ENCODE results near the gene TERB1. TPM values are rescaled to one million over a fixed set of nuclear protein-coding genes. Genes with fewer than 3 reads are reported as not detected.
"Not testable (repeated sequence)": the region's sequence is repeated elsewhere in the genome, so short reads cannot be mapped to it uniquely, and the experiment has no call there.

TERB1 gene
- total RNA-seq, 1 donor from 2014 or later = 0.34 TPM

DNA sequence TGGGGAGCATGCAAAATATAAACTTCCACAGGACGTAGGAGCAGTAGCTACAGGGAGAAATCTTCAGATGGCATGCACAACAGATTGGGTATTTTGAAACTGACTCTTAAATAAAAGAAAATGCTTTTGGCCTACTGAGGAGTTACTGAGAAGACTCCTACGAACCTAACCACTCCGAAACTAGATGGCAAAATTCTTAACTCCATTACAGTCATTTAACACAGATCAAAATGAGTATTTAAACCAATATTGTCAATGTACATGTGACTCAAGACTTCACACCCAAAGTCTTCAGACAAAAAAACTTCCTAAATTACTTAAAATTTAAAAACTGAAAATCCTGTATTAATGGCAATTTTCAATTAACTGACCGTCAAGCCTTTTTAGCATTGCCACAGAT lies 8.4 kb upstream of the TERB1 start:
- Mint-ChIP-seq H3K27ac (no peak overlapping the region), H3K9me3 (no peaks in the 10 kb centered on the region), H3K4me1 (ENCODE audit: low read depth) (no peaks in the 10 kb centered on the region), H3K36me3 (ENCODE audit: low read depth) (peaks cover 79% of the 10 kb centered on the region), H3K27me3 (ENCODE audit: low read depth) (no peaks in the 10 kb centered on the region), H3K4me3 (ENCODE audit: low read depth) (no peak overlapping the region)
- no peak for DNase-seq (ENCODE audit: low spot score)
- intact Hi-C loops (cut with micrococcal nuclease) = no loop called here

DNA sequence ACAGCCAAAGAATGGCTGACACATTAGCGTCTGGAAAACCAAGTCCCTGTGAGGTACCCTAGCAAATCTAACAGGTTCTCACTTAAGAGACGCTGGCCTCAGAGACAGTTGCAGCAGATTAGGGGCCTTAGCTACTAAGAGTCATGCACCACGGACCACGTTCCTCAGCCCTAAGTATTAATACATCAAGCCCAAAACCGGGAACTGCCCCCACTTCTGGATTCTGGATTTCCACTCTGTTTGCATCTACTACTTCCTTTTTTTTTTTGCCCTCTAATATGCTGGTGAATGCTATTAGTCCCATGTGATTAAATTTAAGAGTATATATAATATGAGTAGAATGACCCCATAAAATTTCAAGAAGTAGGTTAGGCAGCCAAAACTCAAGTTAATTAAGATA lies 775 bp upstream of the TERB1 start:
- peaks cover 33% of the 10 kb centered on the region for H3K36me3 Mint-ChIP-seq (ENCODE audit: low read depth)
- no peak overlapping the region for H3K27ac Mint-ChIP-seq
- intact Hi-C loops (cut with micrococcal nuclease) = no loop called here
- H3K27me3 Mint-ChIP-seq (ENCODE audit: low read depth) = no peaks in the 10 kb centered on the region
- H3K4me3 Mint-ChIP-seq (ENCODE audit: low read depth) = no peak overlapping the region
- H3K4me1 Mint-ChIP-seq (ENCODE audit: low read depth) = no peaks in the 10 kb centered on the region
- no peaks in the 10 kb centered on the region for H3K9me3 Mint-ChIP-seq
- DNase-seq (ENCODE audit: low spot score) = no peak

DNA sequence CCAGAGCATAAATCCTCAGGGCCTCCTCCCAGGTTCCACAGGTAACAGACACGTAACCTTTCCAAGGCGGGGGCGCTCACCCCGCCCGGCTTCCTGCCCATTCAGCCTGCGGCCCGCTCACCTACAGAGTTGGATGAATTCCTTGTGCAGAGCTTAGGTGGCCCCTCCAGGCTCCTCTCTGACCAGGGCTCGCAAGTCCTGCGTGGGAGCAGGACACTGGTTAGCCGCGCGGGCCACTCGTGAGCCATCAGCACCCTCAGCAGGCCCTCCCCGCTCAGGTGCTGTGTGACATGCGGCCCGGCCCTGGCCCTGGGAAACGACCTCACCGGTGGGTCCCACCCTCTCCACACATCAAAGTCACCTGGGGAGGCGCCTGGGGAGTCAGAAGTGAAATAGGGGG lies 528 bp downstream of the TERB1 start:
- Mint-ChIP-seq H3K4me1 (ENCODE audit: low read depth) (no peaks in the 10 kb centered on the region), H3K27ac (no peak overlapping the region), H3K9me3 (no peaks in the 10 kb centered on the region), H3K4me3 (ENCODE audit: low read depth) (no peak overlapping the region), H3K27me3 (ENCODE audit: low read depth) (no peaks in the 10 kb centered on the region), H3K36me3 (ENCODE audit: low read depth) (peaks cover 26% of the 10 kb centered on the region)
- DNase-seq (ENCODE audit: low spot score) = no peak
- intact Hi-C loops (cut with micrococcal nuclease) = no loop called here

DNA sequence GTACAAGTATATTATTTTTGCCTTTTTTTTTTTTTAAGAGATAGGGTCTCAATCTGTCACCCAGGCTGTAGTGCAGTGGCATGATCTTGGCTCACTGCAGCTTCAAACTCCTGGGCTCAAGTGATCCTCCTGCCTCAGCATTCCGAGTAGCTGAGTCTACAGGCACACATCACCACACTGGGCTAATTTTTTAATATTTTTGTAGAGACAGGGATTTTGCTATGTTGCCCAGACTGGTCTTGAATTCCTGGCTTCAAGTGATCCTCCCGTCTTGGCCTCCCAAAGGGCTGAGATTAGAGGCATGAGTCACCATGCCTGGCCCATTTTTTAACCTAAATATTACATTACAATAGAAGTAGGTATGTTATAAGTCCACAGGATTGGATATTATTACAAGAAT lies 3.2 kb downstream of the TERB1 start:
- Mint-ChIP-seq H3K4me1 (ENCODE audit: low read depth) (no peaks in the 10 kb centered on the region), H3K9me3 (no peaks in the 10 kb centered on the region), H3K27me3 (ENCODE audit: low read depth) (peaks cover 1% of the 10 kb centered on the region), H3K27ac (no peak overlapping the region), H3K4me3 (ENCODE audit: low read depth) (no peak overlapping the region), H3K36me3 (ENCODE audit: low read depth) (no peaks in the 10 kb centered on the region)
- DNase-seq (ENCODE audit: low spot score) = no peak
- intact Hi-C loops (cut with micrococcal nuclease) = no loop called here

GRCh38 chr16:66793984-66794383 lies 7.4 kb downstream of the TERB1 start:
- DNase-seq (ENCODE audit: low spot score); H3K27ac Mint-ChIP-seq; H3K36me3 Mint-ChIP-seq (ENCODE audit: low read depth); intact Hi-C loops (cut with micrococcal nuclease); H3K4me3 Mint-ChIP-seq (ENCODE audit: low read depth); H3K4me1 Mint-ChIP-seq (ENCODE audit: low read depth); H3K9me3 Mint-ChIP-seq: not testable (repeated sequence)
- H3K27me3 Mint-ChIP-seq (ENCODE audit: low read depth) = peaks cover 14% of the 10 kb centered on the region

DNA sequence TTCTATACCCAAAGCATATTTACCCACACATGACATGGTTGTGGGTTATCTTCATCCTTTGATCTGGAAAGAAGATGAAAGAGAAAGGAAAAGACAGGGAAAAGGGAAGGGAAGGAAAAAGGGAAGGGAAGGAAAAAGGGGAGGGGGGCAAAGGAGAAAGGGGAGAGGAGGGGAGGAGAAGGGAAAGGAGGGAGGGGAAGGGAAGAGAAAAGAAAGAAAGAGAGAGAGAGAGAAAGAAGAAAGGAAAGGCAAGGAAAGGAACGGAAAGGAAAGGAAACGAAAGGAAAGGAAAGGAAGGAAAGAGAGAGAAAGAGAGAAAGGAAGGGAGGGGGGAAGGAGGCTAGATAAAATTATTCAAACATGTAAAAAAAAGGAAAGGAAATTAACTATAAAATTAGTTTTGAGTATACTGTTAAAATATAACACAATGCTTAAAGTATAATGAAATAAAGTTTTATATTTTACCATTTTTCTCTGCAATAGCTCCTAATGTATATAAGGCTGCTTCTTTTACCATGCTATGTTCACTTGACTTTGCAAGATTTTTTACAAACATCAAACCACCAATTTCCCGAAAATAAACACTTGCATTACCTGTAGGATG lies 11.2 kb downstream of the TERB1 start:
- no peak overlapping the region for H3K4me3 Mint-ChIP-seq (ENCODE audit: low read depth)
- H3K27ac Mint-ChIP-seq = no peak overlapping the region
- H3K9me3 Mint-ChIP-seq = no peaks in the 10 kb centered on the region
- H3K36me3 Mint-ChIP-seq (ENCODE audit: low read depth) = no peaks in the 10 kb centered on the region
- no peak for DNase-seq (ENCODE audit: low spot score)
- peaks cover 13% of the 10 kb centered on the region for H3K27me3 Mint-ChIP-seq (ENCODE audit: low read depth)
- no peaks in the 10 kb centered on the region for H3K4me1 Mint-ChIP-seq (ENCODE audit: low read depth)
- intact Hi-C loops (cut with micrococcal nuclease) = no loop called here

DNA sequence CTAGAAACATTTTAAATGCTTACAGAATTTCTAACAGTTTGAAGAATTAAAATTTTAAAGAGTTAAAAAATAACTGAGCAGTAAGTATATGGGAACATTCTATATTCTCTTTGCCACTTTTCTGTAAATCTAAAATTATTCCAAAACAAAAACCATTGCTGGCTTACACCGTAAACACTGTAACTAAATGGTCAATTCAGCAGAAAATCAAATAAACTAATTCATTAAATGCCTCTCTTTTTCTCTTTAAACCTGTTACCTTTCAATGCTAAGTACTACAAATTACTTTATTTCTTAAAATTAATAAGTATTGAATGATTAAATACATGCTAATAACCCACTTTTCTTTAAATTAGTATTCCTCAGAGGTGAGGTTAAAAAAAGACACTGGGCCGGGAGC lies 14.0 kb downstream of the TERB1 start:
- no peak overlapping the region for H3K27ac Mint-ChIP-seq
- peaks cover 13% of the 10 kb centered on the region for H3K27me3 Mint-ChIP-seq (ENCODE audit: low read depth)
- DNase-seq (ENCODE audit: low spot score) = no peak
- H3K4me1 Mint-ChIP-seq (ENCODE audit: low read depth) = no peaks in the 10 kb centered on the region
- intact Hi-C loops (cut with micrococcal nuclease) = no loop called here
- no peaks in the 10 kb centered on the region for H3K9me3 Mint-ChIP-seq
- no peaks in the 10 kb centered on the region for H3K36me3 Mint-ChIP-seq (ENCODE audit: low read depth)
- H3K4me3 Mint-ChIP-seq (ENCODE audit: low read depth) = no peak overlapping the region

DNA sequence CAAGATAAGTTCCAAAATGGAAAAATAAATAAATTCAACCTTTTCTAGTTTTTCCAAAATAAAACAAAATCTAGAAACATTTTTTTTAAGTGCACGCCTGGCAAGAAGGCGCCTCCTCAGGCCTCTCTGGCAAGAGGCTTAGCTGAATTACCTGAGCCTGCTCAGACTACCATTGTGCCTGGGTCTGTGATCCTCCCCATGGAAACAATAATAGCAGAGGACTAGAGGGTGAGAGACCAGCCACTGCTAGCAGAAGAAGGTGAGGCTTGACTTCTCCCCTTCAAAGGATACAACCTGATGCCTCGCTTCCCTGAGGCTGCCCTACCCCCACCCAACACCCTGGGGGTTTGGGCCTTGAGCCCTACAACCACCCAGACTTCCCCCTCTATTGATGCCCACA lies 14.8 kb downstream of the TERB1 start:
- Mint-ChIP-seq H3K36me3 (ENCODE audit: low read depth) (no peaks in the 10 kb centered on the region), H3K4me3 (ENCODE audit: low read depth) (no peak overlapping the region), H3K27ac (no peak overlapping the region), H3K4me1 (ENCODE audit: low read depth) (no peaks in the 10 kb centered on the region), H3K9me3 (no peaks in the 10 kb centered on the region), H3K27me3 (ENCODE audit: low read depth) (peaks cover 9% of the 10 kb centered on the region)
- DNase-seq (ENCODE audit: low spot score) = no peak
- intact Hi-C loops (cut with micrococcal nuclease) = no loop called here

DNA sequence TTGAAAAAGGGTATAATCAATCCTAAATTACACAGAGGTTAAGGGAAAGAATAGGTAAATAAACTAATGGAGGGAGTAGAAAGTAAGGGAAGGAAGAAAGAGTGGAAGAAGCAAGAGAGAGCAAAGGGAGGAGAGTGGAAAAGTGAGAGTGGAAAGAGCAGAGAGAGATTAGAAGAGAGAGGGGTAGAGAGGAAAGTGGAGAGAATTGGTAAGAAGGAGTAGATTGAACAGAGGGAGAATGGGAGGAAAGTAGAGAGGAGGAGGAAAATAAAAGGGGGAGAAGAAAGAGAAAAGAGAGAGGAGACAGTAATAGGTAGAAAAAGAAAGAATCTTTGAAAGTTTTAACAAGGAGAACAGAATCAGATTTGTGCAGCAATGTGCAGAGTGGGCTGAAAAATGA lies 24.9 kb downstream of the TERB1 start:
- Mint-ChIP-seq H3K9me3 (no peaks in the 10 kb centered on the region), H3K27ac (no peak overlapping the region), H3K36me3 (ENCODE audit: low read depth) (no peaks in the 10 kb centered on the region), H3K27me3 (ENCODE audit: low read depth) (no peaks in the 10 kb centered on the region), H3K4me3 (ENCODE audit: low read depth) (no peak overlapping the region), H3K4me1 (ENCODE audit: low read depth) (no peaks in the 10 kb centered on the region)
- DNase-seq (ENCODE audit: low spot score) = no peak
- intact Hi-C loops (cut with micrococcal nuclease) = no loop called here

GRCh38 chr16:66774981-66775380 lies 26.4 kb downstream of the TERB1 start:
- no peaks in the 10 kb centered on the region for H3K36me3 Mint-ChIP-seq (ENCODE audit: low read depth)
- no peak overlapping the region for H3K4me3 Mint-ChIP-seq (ENCODE audit: low read depth)
- DNase-seq (ENCODE audit: low spot score) = no peak
- no peaks in the 10 kb centered on the region for H3K4me1 Mint-ChIP-seq (ENCODE audit: low read depth)
- intact Hi-C loops (cut with micrococcal nuclease) = no loop called here
- H3K27me3 Mint-ChIP-seq (ENCODE audit: low read depth) = no peaks in the 10 kb centered on the region
- no peaks in the 10 kb centered on the region for H3K9me3 Mint-ChIP-seq
- no peak overlapping the region for H3K27ac Mint-ChIP-seq

DNA sequence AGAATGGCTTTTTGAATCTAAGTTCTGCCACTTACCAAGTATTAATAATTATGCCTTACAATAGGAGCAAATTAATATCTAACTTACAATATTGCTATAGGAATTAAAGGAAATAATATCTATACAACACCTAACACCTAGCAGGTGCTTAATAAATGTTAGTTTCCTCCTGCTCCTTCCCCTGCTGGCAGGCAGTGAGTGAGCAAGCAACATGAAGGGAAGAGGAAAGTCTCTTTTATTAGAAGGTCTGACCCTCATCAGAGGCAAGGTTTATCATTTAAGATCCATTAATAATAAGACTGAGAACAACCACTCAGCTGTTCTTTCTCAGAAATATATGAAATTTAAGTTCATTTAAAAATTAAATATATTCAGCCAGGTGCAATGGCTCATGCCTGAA lies 43.3 kb downstream of the TERB1 start:
- DNase-seq (ENCODE audit: low spot score) = no peak
- peaks cover 27% of the 10 kb centered on the region for H3K27me3 Mint-ChIP-seq (ENCODE audit: low read depth)
- no peak overlapping the region for H3K27ac Mint-ChIP-seq
- no peaks in the 10 kb centered on the region for H3K36me3 Mint-ChIP-seq (ENCODE audit: low read depth)
- no peaks in the 10 kb centered on the region for H3K4me1 Mint-ChIP-seq (ENCODE audit: low read depth)
- intact Hi-C loops (cut with micrococcal nuclease) = no loop called here
- no peak overlapping the region for H3K4me3 Mint-ChIP-seq (ENCODE audit: low read depth)
- H3K9me3 Mint-ChIP-seq = no peaks in the 10 kb centered on the region

- no peak overlapping the region for H3K4me3 Mint-ChIP-seq (ENCODE audit: low read depth)
- no peak overlapping the region for H3K27ac Mint-ChIP-seq
- DNase-seq (ENCODE audit: low spot score) = no peak
- H3K9me3 Mint-ChIP-seq = no peaks in the 10 kb centered on the region
- H3K36me3 Mint-ChIP-seq (ENCODE audit: low read depth) = peaks cover 6% of the 10 kb centered on the region
- peaks cover 35% of the 10 kb centered on the region for H3K27me3 Mint-ChIP-seq (ENCODE audit: low read depth)
- intact Hi-C loops (cut with micrococcal nuclease) = loop anchor here (5.0 kb wide), 1 partner anchor 348 kb away; no protein-coding TSS in a partner anchor
- H3K4me1 Mint-ChIP-seq (ENCODE audit: low read depth) = peaks cover 14% of the 10 kb centered on the region
Observed at GRCh38 chr16:66754819-66755218, 46.6 kb downstream of the TERB1 start.

- no peak overlapping the region for H3K4me3 Mint-ChIP-seq (ENCODE audit: low read depth)
- no peak for DNase-seq (ENCODE audit: low spot score)
- intact Hi-C loops (cut with micrococcal nuclease) = loop anchor here (5.0 kb wide), 1 partner anchor 347 kb away; no protein-coding TSS in a partner anchor
- no peaks in the 10 kb centered on the region for H3K9me3 Mint-ChIP-seq
- H3K4me1 Mint-ChIP-seq (ENCODE audit: low read depth) = peaks cover 20% of the 10 kb centered on the region
- no peak overlapping the region for H3K27ac Mint-ChIP-seq
- peaks cover 35% of the 10 kb centered on the region for H3K27me3 Mint-ChIP-seq (ENCODE audit: low read depth)
- peaks cover 12% of the 10 kb centered on the region for H3K36me3 Mint-ChIP-seq (ENCODE audit: low read depth)
Observed at GRCh38 chr16:66754211-66754610, 47.2 kb downstream of the TERB1 start.

GRCh38 chr16:66752958-66753357 lies 48.4 kb downstream of the TERB1 start:
- peaks cover 22% of the 10 kb centered on the region for H3K36me3 Mint-ChIP-seq (ENCODE audit: low read depth)
- peaks cover 27% of the 10 kb centered on the region for H3K4me1 Mint-ChIP-seq (ENCODE audit: low read depth)
- H3K27ac Mint-ChIP-seq = no peak overlapping the region
- H3K27me3 Mint-ChIP-seq (ENCODE audit: low read depth) = peaks cover 31% of the 10 kb centered on the region
- no peaks in the 10 kb centered on the region for H3K9me3 Mint-ChIP-seq
- no peak overlapping the region for H3K4me3 Mint-ChIP-seq (ENCODE audit: low read depth)
- no peak for DNase-seq (ENCODE audit: low spot score)
- intact Hi-C loops (cut with micrococcal nuclease) = loop anchor here (5.0 kb wide), 1 partner anchor 346 kb away; no protein-coding TSS in a partner anchor
